GM18526 (cell line): ENCODE measurements around the gene REEP1.

Experiments
- POLR2A ChIP-seq: IDR thresholded peaks from 3 replicates; pipeline ENCODE4 v1.6.1; 2011; ENCODE audit not compliant: insufficient read length; ENCODE audit errors: extremely low read depth

REEP1 gene

GRCh38 chr2:86284401-86284841, 53.0 kb downstream of the REEP1 start:
- no peak for TF ChIP-seq POLR2A

DNA sequence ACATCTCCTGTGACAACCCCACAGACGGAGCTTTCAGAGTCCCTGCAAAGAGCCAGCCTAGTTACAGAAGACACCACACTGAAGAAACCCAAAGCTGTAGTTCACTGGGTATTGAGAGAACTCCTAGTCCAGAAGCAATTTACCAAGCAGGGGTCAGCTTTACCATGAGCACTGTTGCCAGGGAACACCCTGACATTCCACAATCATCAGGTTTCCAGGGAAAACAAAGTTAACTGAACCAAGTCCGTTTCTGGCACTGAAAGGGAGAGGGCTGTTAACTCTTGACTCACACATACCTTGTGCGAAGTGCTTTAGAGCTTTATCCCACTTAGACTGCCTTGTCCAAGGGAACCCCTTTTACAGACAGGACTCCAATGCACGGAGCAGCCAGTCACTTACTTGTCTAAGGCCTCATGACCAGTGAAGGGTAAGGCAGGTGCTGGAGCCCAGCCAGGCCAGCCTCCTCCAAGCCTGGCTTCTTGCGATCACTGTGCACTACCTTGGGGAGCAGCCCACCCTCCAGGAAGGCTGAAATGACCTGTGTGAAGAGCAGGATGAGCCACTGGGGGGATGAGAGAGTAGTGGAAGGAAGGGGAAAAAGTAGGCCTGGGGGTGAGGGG, 53.9 kb downstream of the REEP1 start:
- TF ChIP-seq POLR2A, result no peak

DNA sequence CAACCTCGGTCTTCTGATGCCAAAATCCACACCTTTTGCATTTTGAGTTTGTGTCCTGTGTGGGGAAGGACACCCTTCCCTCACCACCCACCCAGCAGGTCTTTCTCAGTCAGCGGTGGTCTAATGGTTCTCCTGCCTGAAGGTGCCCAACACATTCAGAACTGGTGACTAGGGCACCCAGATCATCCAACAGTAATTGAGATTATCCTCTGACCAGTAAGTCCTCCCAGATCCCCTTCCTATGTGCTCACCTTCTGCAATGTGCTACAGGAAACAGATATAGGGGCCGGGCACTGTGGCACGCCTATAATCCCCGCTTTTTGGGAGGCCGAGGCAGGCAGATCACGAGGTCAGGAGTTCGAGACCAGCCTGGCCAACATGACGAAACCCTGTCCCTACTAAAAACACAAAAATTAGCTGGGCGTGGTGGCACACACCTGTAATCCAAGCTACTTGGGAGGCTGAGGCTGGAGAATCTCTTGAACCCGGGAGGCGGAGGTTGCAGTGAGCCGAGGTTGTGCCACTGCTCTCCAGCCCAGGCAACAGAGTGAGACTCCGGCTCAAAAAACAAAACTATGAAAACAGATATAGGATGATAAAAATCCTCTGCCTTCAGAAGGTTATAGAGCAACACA, 56.2 kb downstream of the REEP1 start:
- no peak for TF ChIP-seq POLR2A

DNA sequence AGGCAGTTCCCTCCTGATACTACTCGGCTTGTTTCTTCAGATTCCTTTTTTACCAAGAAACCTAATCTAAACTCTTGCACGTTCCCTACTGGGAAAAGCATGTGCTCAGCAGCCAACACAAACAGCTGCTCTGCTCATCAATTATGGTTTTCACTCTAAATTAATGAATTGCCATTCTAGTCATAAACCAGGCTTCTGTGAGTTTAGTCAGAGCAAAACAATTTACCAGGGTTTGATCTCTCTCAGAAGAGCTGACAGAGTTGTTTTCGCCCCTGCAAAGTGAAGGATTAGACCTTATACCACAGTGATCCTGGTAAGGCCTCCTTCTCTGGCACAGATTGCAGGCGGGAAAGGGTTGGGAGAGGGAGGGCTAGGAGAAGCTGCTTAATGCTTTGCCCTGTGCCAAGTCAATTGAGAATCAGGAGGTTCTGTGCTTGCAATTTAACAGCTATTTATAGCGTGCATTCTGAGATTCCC, 57.2 kb downstream of the REEP1 start:
- TF ChIP-seq POLR2A, result no peak

DNA sequence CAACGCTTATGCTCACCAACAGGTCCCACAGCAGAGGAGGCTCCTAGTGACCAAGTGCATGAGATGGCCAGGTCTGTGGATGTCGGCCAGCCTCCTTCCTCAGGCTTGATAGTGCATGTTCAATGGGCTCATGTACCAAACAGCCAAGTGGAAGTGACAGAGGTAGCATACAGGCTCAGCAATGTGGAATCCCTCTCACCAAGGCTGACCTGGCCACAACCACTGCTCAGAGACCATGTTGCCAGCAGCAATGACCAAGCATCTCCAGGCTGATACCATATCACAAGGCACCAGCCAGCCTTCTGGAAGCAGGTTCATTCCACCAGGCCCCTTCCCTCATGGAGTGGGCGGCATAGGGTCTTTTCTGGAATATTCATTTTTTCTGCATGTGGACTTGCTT, 61.5 kb downstream of the REEP1 start:
- TF ChIP-seq POLR2A, result no peak

- no peak for TF ChIP-seq POLR2A
Observed at GRCh38 chr2:86275384-86275799, 62.0 kb downstream of the REEP1 start.

DNA sequence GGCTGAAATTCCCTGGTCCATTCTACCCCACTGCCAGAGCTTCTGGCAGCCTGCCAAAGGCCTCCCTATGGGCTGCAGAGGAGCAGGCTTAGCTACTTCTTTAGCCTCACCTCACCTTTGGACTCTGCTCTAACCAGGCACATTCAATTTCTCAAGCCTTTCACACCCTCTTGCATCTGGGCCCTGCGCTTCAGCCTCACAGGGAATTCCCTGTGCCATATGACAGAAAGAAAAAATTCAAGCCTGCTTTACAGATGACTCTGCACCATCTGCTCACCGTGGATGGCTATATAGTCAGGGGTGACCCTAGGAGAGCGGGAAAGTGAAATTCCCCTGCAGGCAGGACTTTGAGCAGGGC, 62.5 kb downstream of the REEP1 start:
- TF ChIP-seq POLR2A, result no peak

GRCh38 chr2:86274265-86274917, 63.0 kb downstream of the REEP1 start:
- no peak for TF ChIP-seq POLR2A

- no peak for TF ChIP-seq POLR2A
Observed at GRCh38 chr2:86272111-86272510, 65.3 kb downstream of the REEP1 start.

DNA sequence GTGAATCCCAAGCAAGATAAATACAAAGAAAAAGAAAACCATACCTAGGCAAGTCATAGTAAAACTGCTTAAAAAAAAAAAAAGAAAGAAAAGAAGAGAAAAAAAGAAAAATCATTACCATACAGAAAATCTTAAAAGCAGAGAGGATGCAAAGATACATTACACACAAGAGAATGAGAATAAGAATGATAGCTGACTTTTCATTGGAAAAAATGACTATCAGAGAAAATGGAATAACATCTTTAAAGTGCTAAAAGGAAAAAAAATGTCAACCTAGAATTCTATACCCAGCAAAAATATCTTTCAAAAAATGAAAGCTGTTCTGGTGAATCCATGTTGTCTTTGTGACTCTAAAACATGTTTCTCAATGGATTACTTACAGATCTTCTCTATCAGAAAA, 66.2 kb downstream of the REEP1 start:
- TF ChIP-seq POLR2A, result no peak

DNA sequence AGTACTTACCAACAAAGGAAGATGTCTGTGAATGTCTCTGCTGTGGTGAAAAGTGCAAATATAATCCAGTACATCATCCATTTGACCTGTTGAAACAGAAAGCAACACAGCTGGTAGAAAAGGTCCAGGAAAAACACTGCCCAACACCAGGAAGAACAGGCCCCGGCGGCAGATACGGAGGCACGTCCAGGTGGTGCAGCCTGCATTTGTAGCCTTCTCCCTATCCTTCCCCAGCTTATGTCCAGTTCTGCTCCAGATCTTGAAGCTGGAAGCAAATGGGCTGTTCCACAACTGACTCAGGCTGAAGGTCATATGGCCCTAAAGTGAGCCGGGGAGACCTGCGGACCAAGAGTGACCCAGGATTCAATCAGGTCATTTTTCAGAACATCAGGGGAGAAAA, 73.5 kb downstream of the REEP1 start:
- no peak for TF ChIP-seq POLR2A

DNA sequence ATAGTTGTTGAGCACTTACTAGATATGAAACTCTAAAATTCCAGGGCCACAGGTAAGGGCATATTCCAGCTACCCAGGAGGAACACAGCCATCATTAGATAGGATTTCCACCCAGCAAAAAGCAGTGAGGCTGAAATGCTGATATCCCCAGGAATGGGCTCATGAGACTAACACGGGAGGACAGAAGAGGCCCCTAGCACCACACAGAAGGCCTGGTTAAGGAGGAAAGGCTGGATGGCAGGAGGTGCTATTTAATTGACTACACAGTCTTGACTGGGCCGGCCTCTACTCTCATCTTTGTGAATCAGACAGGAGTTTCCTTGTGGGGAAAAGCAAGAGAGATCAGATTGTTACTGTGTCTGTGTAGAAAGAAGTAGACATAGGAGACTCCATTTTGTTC, 76.4 kb downstream of the REEP1 start:
- TF ChIP-seq POLR2A, result no peak

- TF ChIP-seq POLR2A, result no peak
Observed at GRCh38 chr2:86258106-86258505, 79.3 kb downstream of the REEP1 start.

GRCh38 chr2:86256982-86257381, 80.4 kb downstream of the REEP1 start:
- no peak for TF ChIP-seq POLR2A

- no peak for TF ChIP-seq POLR2A
Observed at GRCh38 chr2:86256300-86256699, 81.1 kb downstream of the REEP1 start.

DNA sequence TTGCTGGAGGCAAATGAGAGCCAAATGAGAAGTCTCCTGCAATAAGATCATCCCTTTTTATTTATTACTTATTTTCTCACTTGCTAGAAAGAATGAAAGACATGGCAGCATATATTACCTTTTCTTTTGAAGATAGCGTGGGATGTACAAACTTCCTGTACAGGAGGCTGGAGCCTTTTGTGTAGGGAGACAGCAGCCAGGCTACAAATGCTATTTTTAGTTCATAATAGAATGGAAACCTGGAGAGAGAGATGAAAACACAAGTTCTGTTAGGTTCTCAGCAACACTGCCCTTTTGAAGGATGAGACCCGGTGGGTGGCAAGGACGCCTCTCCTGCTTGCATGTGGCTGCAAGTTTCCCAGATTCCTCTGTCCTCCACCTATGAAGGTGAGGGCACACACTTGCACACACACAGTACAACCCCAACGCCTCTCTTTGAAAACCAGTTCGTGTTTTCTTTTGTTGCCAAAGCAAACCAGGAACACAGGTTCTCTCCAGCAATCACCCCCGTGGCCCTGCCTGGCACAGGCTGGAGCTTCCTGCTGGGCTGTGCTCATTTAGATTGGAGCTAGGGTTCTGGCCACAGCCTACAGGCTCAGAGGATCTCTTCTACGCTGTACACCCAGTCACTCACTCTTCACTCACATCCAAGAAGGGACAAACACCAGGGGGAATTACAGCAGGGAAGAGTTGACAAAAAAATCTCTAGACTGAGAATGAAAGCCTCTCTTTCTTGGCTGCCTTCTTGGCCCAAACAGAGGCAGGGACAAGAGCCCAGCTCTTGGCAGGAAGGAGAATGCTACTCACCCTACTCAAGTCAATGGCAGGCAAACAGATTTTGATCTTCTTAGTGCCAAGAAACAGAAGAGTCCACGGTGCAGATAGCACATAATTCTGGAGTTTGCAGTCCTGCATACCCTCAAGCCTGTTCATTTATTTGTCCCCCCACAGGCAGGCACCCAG, 82.6 kb downstream of the REEP1 start:
- no peak for TF ChIP-seq POLR2A

GRCh38 chr2:86253424-86253823, 84.0 kb downstream of the REEP1 start:
- no peak for TF ChIP-seq POLR2A
